ENCODE data around the gene SETD1B. TPM values are rescaled to one million over a fixed set of nuclear protein-coding genes. Genes with fewer than 3 reads are reported as not detected.

SETD1B gene
- total and polyA plus RNA-seq, 2 donors (not counting 3 experiments of a cell fraction or from before 2014, with no cell fraction given): 2.6 to 27.0 TPM

DNA sequence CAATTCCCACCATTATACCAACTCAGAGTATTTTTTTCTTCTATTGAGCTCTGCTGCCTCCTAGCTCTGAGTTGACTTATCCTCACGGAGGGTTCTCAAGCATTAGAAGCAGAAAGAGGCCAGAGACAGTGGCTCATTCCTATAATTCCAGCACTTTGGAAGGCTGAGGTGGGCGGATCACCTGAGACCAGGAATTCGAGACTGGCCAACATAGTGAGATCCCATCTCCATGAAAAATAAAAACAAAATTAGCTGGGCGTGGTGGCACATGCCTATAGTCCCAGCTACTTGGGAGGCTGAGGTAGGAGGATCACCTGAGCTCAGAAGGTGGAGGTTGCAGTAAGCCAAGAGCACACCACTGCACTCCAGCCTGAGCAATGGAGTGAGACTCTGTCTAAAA is 33.9 kb downstream of the SETD1B start:
- TF ChIP-seq MAX (IDR thresholded peaks at IDR 0.05; ENCODE audit: insufficient read depth, insufficient read length) (no peak), POLR2A (IDR thresholded peaks at IDR 0.05; ENCODE audit: low read depth, low read length) (no peak), POLR2AphosphoS5 (IDR thresholded peaks at IDR 0.05; ENCODE audit: insufficient read depth, low read depth, low read length) (no peak), GATA2 (IDR thresholded peaks at IDR 0.05; ENCODE audit: insufficient read depth, insufficient read length, low read depth, low read length) (no peak), MYC (IDR thresholded peaks at IDR 0.05; ENCODE audit: low read depth, low read length) (no peak), JUN (IDR thresholded peaks at IDR 0.05; ENCODE audit: borderline replicate concordance, insufficient read depth, insufficient read length, low read depth) (no peak), FOS (IDR thresholded peaks at IDR 0.05; ENCODE audit: borderline replicate concordance, insufficient read depth, low read length) (no peak), EZH2 (IDR thresholded peaks at IDR 0.05; ENCODE audit: borderline replicate concordance, low read depth, low read length, severe bottlenecking) (no peak)
- TF ChIP-seq, protein P1, sequence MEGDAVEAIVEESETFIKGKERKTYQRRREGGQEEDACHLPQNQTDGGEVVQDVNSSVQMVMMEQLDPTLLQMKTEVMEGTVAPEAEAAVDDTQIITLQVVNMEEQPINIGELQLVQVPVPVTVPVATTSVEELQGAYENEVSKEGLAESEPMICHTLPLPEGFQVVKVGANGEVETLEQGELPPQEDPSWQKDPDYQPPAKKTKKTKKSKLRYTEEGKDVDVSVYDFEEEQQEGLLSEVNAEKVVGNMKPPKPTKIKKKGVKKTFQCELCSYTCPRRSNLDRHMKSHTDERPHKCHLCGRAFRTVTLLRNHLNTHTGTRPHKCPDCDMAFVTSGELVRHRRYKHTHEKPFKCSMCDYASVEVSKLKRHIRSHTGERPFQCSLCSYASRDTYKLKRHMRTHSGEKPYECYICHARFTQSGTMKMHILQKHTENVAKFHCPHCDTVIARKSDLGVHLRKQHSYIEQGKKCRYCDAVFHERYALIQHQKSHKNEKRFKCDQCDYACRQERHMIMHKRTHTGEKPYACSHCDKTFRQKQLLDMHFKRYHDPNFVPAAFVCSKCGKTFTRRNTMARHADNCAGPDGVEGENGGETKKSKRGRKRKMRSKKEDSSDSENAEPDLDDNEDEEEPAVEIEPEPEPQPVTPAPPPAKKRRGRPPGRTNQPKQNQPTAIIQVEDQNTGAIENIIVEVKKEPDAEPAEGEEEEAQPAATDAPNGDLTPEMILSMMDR (IDR thresholded peaks at IDR 0.05; ENCODE audit: extremely low read depth in 1 of 2, insufficient read depth in 1 of 2, low read depth in 1 of 2, low read length in 2 of 2): no peak
- Histone ChIP-seq H2AFZ (ENCODE audit: low read depth, low read length) (no peak overlapping the region), H3K36me3 (ENCODE audit: control insufficient read depth in 2 of 2, extremely low read depth in 1 of 2, insufficient read depth in 2 of 2, low read length in 2 of 2) (no peaks in the 10 kb centered on the region), H3K79me2 (ENCODE audit: control insufficient read depth, insufficient read depth, low read length) (no peaks in the 10 kb centered on the region), H3K9me3 (replicated peaks; ENCODE audit: control insufficient read depth, insufficient read depth, low read length) (no peaks in the 10 kb centered on the region), H3K27ac (ENCODE audit: insufficient read depth, low read depth, low read length) (no peak overlapping the region), H3K4me3 (replicated peaks in 1 of 3; ENCODE audit: insufficient read depth in 1 of 3, low read depth in 1 of 3, low read length in 3 of 3) (no peak overlapping the region), H3K9ac (replicated peaks; ENCODE audit: extremely low read depth, insufficient read depth, low read length) (no peak overlapping the region), H3K4me1 (ENCODE audit: control insufficient read depth, extremely low read depth, insufficient read depth, low read length) (peaks cover 2% of the 10 kb centered on the region), H4K20me1 (replicated peaks; ENCODE audit: control insufficient read depth, extremely low read depth, insufficient read depth, low read length) (no peaks in the 10 kb centered on the region), H3K9me1 (replicated peaks; ENCODE audit: control insufficient read depth, extremely low read depth, insufficient read depth, low read length) (no peaks in the 10 kb centered on the region), H3K27me3 (ENCODE audit: control insufficient read depth in 2 of 2, insufficient read depth in 2 of 2, low read length in 2 of 2) (no peaks in the 10 kb centered on the region), H3K4me2 (ENCODE audit: insufficient read depth, low read length) (no peak overlapping the region)
- POLR2A ChIA-PET: no interaction called here
- intact Hi-C loops (cut with micrococcal nuclease) (loop anchor here (2.0 kb wide), 1 partner anchor 43 kb away; no protein-coding TSS in a partner anchor), dilution Hi-C loops (cut with MboI; ENCODE audit: extremely low pct_ligation_motif_present, low sequenced_read_pairs) (no loop called here)
- DNase-seq (ENCODE audit: low read depth, low spot score) (no peak), FAIRE-seq (no peak)
- CTCF ChIA-PET: interaction anchor here (1.4 to 6.2 kb wide), 7 partner anchors 14 to 61 kb away, joined by 3 to 73 read pairs (median 6); partner anchors contain the start of genes PSMD9 and RHOF
- BruUV-seq (replicated peaks): no TSS peak

Measured in endothelial cell of umbilical vein (primary cell).